ENCODE data around the gene CTNND1.

GRCh38 chr11:57842873-57843272 is 81.3 kb downstream of the CTNND1 start:
- no peak for TF ChIP-seq TAF1 (IDR thresholded peaks at IDR 0.05; ENCODE audit: borderline replicate concordance, insufficient read depth, low read length)
- no peak for TF ChIP-seq SIN3A (IDR thresholded peaks at IDR 0.05; ENCODE audit: borderline replicate concordance, insufficient read depth, low read length)
- TF ChIP-seq POLR2AphosphoS5 (IDR thresholded peaks at IDR 0.05; ENCODE audit: low read depth, low read length): no peak
- TF ChIP-seq REST (IDR thresholded peaks at IDR 0.05; ENCODE audit: insufficient read depth in 1 of 2, low read depth in 2 of 2, low read length in 2 of 2): no peak

All from PFSK-1 (cell line).